AG10803 (cell line): Measurements from ENCODE around the gene NXPH1.

ENCODE experiments used
- DNase-seq: peaks from one replicate; pipeline ENCODE4 v3.0.0; 2010; ENCODE audit warnings: low read depth
- H3K4me3 ChIP-seq: 2 replicates; pipeline ENCODE4 v1.5.1; 2011; ENCODE audit warnings: mild to moderate bottlenecking, low read length, control low read depth
- CTCF ChIP-seq: conservative IDR thresholded peaks from 2 replicates; pipeline ENCODE4 v1.5.1; 2011; ENCODE audit warnings: mild to moderate bottlenecking, low read length, control low read depth, inconsistent platforms

The NXPH1 gene

GRCh38 chr7:8560501-8560900, 127.1 kb downstream of the NXPH1 start:
- TF ChIP-seq CTCF: no peak
- no peak overlapping the region for H3K4me3 ChIP-seq
- no peak for DNase-seq

- no peak overlapping the region for H3K4me3 ChIP-seq
- TF ChIP-seq CTCF: no peak
Observed at GRCh38 chr7:8561449-8561848, 128.0 kb downstream of the NXPH1 start.

GRCh38 chr7:8564281-8564680, 130.9 kb downstream of the NXPH1 start:
- DNase-seq: no peak
- no peak overlapping the region for H3K4me3 ChIP-seq
- TF ChIP-seq CTCF: no peak

More at GRCh38 chr7:8561449-8561848, 128.0 kb downstream of the NXPH1 start:
- DNase-seq: no peak

- TF ChIP-seq CTCF: no peak
- no peak overlapping the region for H3K4me3 ChIP-seq
- no peak for DNase-seq
Observed at GRCh38 chr7:8566016-8566415, 132.6 kb downstream of the NXPH1 start.

GRCh38 chr7:8567626-8568025, 134.2 kb downstream of the NXPH1 start:
- H3K4me3 ChIP-seq: no peak overlapping the region
- no peak for TF ChIP-seq CTCF
- DNase-seq: no peak

GRCh38 chr7:8579661-8580194, 146.3 kb downstream of the NXPH1 start:
- H3K4me3 ChIP-seq: no peak overlapping the region
- no peak for DNase-seq
- TF ChIP-seq CTCF: no peak

- H3K4me3 ChIP-seq: no peak overlapping the region
- no peak for TF ChIP-seq CTCF
- DNase-seq: no peak
Observed at GRCh38 chr7:8581842-8582241, 148.4 kb downstream of the NXPH1 start.
